Tibial nerve (tissue), 4 donors: Measurements from ENCODE around the gene ATXN10.

ENCODE experiments used
- EP300 ChIP-seq, 2 donors: sonication (generic); formaldehyde crosslinking; IDR thresholded peaks; one replicate each; pipeline ENCODE4 v1.6.1; 2017; ENCODE audit warnings: antibody characterized with exemption in 2 of 2, mild to moderate bottlenecking in 1 of 2
- POLR2A ChIP-seq, 2 donors: fragments of 450-650 bp; IDR thresholded peaks; one replicate each; pipeline ENCODE4 v1.6.1; 2017; ENCODE audit warnings: antibody characterized with exemption in 2 of 2, mild to moderate bottlenecking in 2 of 2, moderate library complexity in 2 of 2
- TF ChIP-seq, protein P1 (sequence below), 5 experiments: fragments of 200-600 bp in 3 of 5; fragments of 450-650 bp in 2 of 5; sonication (generic) in 3 of 5; IDR thresholded peaks; one replicate each; pipeline ENCODE4 v1.5.1; 2016 to 2019; ENCODE audit warnings: antibody characterized with exemption in 5 of 5, mild to moderate bottlenecking in 3 of 5, moderate library complexity in 2 of 5

DNA sequence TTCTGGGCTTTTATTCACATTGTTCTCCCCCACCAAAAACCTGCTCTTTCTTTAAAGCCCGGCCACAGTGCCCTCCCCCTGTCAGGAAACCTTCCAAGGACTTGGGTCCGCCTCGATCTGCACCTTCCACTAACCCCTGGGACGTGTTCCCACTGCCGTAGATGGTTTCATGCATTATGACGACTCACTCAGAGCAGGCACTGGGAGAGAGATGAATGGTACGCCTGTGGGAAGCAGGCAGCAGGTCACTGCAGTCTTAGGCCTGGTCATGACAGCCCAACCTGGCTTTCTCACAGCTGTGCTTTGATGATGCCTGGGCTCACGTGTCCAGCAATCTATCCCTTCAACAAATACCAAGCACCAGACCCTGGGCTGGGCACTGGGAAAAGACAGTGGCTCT, 189.6 kb downstream of the ATXN10 start:
- TF ChIP-seq, protein P1, sequence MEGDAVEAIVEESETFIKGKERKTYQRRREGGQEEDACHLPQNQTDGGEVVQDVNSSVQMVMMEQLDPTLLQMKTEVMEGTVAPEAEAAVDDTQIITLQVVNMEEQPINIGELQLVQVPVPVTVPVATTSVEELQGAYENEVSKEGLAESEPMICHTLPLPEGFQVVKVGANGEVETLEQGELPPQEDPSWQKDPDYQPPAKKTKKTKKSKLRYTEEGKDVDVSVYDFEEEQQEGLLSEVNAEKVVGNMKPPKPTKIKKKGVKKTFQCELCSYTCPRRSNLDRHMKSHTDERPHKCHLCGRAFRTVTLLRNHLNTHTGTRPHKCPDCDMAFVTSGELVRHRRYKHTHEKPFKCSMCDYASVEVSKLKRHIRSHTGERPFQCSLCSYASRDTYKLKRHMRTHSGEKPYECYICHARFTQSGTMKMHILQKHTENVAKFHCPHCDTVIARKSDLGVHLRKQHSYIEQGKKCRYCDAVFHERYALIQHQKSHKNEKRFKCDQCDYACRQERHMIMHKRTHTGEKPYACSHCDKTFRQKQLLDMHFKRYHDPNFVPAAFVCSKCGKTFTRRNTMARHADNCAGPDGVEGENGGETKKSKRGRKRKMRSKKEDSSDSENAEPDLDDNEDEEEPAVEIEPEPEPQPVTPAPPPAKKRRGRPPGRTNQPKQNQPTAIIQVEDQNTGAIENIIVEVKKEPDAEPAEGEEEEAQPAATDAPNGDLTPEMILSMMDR (IDR thresholded peaks at IDR 0.05): no peak
- no peak for TF ChIP-seq EP300 (IDR thresholded peaks at IDR 0.05)
- TF ChIP-seq POLR2A (IDR thresholded peaks at IDR 0.05): no peak
